SK-N-MC (cell line): Measurements from ENCODE around the gene ANKRD66.

Source experiments
- EZH2 ChIP-seq: fragments of 200-600 bp; sonication (generic); IDR thresholded peaks from one replicate; pipeline ENCODE4 v1.6.1; 2017; ENCODE audit warnings: antibody characterized with exemption
- FOXP2 ChIP-seq: optimal IDR thresholded peaks from 2 replicates; pipeline ENCODE3; 2011; ENCODE audit warnings: mild to moderate bottlenecking, moderate library complexity; ENCODE audit not compliant: insufficient read depth; ENCODE audit errors: extremely low read length, control extremely low read depth
- POLR2AphosphoS5 ChIP-seq: IDR thresholded peaks from 2 replicates; pipeline ENCODE4 v1.6.1; 2012; ENCODE audit warnings: mild to moderate bottlenecking, low read depth, low read length, borderline replicate concordance

DNA sequence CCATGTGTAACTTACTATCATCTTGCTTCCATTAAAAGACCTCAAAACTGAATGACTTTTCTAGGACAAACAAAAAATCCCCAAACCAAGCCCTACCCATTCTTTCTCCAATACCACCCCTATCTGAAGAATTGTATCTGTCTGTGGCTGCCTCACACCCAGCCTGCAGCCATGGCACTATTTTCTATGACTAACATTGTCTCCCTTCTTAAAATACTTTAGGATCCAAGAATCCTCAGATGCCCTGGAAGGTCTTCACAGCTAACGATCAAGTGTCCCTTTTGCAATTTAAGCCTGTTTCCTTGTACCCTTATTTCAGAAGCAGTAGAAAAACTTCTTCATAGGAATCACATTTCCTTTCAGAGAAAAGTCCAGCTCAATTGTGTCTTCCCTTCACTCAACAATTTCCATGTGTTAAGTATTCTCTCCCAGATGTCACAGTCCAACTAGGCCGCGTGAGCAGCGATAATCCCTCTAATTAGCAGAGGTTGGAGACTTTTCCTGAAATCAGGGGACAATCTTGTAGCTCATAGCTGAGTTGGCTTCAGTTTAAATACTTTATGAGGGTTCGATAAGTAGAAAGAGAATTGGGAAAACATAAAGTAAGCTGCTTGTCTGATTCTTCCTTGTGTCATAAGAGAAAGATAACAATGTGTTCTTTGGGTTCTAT lies 41.3 kb downstream of the ANKRD66 start:
- no peak for TF ChIP-seq EZH2
- TF ChIP-seq POLR2AphosphoS5: no peak
- no peak for TF ChIP-seq FOXP2
